HG03439 (cell line): ENCODE measurements around the gene SLC6A3.

Source experiments
- ATAC-seq: cut with Tn5 transposase; IDR thresholded peaks from one replicate; pipeline ENCODE4 v1.9.1; 2021; ENCODE audit warnings: mild to moderate bottlenecking, moderate library complexity; ENCODE audit not compliant: unreplicated experiment

SLC6A3 gene

GRCh38 chr5:1409381-1410110, 35.7 kb downstream of the SLC6A3 start:
- no peak for ATAC-seq

DNA sequence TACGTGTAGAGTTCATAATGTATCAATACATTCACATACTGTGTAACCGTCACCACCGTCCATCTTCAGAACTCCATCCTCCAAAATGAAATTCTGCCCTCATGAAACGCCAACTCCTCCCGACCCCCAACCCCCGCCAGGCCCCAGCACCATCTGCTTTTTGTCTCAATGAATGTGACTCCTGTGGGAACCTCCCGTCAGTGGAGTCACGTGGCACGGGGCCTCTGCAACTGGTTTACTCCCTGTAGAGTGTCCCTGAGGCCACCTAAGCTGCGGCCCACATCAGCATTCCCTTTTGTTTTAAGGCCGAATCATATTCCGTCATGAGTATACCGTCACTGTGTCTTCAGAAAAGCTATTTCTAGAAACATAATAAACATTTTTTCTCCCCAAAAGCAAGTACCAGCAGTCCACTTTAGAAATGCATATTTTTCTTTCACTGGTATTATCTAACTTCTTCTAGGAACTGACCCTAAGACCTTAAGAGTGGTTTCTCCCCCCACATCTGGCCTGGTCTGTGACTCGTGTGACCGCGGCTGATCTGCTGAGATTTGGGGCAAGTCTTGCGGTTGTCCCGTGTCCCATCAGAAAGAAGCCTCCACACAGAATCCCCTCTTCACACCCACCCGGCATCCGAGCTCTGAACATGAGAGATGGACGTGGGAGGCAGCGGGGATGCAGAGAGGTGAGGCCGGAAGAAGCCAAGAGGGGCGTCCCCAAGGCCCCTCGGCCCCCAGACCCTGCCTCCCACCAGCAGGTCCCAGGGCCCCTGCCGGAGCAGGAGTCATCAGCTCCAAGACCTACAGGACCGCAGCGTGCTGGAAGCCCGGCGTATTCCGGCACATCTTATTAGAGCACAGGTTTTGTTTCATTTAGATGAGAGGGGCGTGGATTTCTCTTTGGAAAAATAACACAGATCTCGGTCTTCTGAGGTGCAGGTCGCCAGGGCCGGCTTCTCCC, 38.3 kb downstream of the SLC6A3 start:
- no peak for ATAC-seq

DNA sequence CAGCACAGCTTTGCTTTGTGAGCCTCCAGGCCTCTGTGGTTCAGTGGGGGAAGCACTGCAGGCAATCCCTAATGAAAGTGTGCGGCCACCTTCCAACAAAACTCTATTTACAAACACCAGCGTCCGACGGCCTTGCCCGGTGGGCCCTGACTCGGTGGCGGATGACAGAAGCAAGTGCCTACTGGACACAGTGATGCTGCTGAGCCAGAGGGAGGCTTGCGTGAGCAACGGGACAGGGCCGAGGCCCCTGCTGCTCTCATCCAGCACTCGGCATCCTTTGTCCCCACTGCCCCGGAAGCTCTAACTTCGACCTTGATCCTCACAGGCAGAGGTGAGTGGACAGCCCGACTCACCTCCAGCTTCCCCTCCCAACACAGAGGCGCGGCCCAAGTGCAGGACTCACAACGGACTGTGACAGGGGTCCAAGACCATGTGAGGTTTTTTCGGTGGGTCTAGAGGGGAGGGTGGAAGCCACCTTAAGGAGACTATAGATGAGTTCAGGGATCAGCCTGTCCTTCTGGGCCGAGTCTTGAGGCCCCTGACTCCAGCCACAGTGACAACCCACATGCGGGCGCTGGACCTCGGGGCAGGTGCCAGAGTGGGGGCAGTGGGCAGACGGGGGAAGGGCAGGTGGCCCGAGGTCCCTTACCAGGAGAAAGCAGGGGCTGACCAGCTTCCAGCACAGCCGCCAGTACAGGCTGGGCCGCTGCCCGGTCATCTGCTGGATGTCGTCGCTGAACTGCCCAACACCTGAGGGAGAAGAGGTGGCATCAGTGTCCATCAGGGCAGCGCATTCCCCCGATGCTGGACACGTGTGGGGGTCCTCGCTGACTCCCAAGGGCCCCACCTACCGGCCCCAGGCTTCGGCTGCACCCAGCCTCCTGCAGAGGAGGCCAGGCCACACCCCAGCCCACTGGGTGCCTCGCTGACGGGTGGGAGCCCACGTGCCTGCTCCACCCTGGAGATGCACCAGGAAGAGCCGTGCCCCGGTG, 39.4 kb downstream of the SLC6A3 start:
- no peak for ATAC-seq

GRCh38 chr5:1405121-1405520, 40.1 kb downstream of the SLC6A3 start:
- no peak for ATAC-seq

DNA sequence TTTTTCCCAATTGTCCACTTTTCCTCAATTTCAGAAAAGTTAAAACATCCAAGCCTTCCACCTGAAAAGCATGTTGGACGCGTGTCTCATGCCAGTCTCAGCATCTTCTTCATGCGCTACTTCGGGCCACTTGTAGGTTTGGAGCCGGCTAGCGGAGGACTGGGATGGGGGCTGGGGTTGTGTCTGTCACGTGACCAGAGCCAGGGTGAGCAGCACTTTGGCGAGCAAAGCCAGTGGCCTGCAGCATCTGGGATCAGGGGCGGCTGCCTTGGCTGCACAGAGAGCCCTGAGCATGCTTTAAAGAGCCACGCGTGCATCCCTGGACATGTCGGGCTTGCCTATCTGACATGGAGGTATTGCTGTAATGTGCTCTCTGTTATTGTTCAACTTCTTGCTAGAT, 41.2 kb downstream of the SLC6A3 start:
- no peak for ATAC-seq

- ATAC-seq = no peak
Measured at GRCh38 chr5:1402611-1403255, 42.5 kb downstream of the SLC6A3 start.

GRCh38 chr5:1401536-1402138, 43.6 kb downstream of the SLC6A3 start:
- no peak for ATAC-seq

- no peak for ATAC-seq
Measured at GRCh38 chr5:1400936-1401335, 44.3 kb downstream of the SLC6A3 start.

DNA sequence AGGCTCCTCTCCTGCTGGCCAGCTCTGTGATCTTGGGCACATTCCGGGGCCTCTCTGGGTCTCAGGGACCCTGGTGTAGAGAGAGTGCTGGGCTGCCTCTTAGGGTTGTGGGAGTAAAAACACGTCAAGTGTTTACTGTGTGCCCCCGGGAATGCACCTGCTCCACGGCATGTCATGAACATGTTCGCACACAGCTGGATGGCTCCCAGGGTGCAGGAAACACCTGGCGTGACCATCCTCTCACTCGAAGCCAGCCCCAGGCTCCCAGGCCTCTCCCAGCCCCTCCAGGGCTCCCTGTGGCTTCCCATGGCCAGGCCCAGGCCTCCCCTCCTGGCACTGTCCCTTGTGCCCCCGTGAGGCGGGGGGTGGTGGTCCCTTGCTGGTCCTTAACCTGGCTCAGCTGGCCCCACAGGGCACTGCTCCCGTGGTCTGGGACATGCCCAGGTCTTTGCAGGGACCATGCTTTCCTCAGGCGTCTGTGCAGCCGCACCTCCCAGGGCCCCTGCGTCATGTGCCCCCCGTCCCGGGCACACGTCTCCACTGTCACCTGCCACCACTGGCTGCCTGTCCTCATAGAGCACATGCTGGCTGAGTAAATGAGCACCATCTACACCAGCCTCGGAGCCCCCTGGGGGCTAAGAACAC, 44.9 kb downstream of the SLC6A3 start:
- ATAC-seq = no peak

DNA sequence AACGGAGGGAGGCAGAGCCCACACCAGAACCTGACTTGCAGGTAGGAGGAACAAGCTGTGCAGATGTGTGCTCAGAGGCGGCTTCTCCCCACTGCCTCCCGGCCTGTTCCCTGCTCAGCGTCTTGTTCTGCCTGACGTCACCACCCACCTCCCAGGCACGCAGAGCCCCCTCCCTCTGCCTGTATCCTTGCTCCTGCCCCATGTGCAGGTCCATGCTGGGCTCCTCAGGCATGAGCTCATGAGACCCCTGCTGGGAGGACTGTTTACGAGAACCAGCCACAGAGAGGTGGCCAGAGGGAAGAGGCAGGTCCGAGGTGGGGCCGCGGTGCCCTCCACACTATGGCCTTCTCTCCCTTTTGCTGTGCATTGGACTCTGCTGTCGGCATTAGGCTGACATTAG, 45.5 kb downstream of the SLC6A3 start:
- ATAC-seq = no peak

- no peak for ATAC-seq
Measured at GRCh38 chr5:1396293-1396816, 48.9 kb downstream of the SLC6A3 start.

DNA sequence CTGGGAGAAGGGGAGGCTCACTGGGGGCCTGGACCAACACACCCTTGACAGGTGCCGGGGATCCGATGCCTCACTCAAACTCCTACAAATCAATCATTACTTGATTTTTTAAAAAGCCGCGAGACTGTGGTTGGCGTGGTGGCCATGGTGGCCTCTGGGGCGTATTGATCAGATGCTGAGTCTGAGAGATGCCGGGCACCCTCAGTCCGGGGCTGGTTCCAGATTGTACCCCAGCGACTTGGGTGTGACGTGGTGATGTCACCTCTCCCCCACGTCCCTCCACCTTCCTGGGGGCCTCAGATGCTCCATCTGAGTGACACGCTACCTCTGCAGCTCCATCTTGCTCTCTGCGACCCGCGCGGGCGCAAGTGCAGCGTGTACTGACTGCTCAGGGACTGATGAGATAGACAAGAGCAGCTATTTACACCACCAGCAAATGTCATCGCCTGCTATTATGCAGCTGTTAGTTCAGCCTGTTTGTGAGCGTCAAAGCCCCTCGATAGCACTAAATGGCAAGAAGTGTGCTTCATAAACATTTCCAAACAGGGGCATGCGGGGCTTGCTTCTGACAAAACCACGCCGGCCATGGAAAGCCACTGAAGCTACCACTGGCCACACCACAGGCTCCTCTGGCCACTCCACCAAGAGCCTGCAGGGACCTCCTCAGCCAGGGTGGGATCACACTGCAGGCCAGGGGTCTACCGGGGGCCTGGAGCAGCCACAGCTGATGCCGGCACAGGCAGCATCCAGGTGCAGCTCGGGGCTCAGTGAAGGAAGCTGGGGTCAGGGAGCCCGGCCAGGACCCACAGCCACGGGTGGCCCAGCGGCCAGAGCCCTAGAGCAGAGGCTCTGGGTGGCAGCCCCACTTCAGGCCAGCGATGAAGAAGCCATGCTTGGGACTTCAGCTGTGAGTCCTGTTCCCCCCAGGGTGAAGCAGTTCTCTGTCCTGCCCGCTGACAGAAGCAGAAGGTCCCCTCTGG, 50.1 kb downstream of the SLC6A3 start:
- no peak for ATAC-seq

- ATAC-seq = no peak
Measured at GRCh38 chr5:1393571-1394501, 51.4 kb downstream of the SLC6A3 start.

DNA sequence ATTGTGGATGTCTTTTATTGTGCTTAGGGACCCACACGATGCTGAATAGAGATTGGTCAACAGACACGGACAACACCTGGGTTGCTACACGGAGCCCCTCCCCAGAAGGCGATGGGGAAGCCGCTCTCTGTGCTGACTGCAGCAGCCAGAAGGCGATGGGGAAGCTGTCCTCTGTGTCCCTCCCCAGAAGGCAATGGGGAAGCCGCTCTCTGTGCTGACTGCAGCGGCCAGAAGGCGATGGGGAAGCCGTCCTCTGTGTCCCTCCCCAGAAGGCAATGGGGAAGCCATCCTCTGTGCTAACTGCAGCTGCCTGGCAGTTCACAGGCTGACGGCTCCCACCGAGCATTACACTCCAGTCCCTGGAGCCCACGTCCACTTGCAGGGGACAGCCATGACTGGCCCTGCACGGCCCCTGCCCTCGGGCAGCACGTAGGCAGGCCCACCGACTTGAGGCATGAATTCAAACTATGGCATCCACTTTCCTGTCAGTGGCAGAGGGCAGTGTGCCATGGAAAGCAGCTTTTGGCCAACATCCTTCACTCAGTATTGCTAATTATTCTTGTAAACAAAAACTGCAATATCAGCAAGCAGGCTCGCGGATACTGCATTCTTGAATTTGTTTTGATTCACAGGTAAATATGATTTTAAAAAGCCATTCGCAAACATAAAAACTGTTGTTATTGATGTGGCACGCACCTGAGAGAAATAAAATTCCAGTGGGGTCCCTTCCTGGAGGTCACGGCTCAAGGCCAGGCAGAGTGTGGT, 52.3 kb downstream of the SLC6A3 start:
- ATAC-seq = no peak

GRCh38 chr5:1392261-1392660, 53.0 kb downstream of the SLC6A3 start:
- no peak for ATAC-seq

DNA sequence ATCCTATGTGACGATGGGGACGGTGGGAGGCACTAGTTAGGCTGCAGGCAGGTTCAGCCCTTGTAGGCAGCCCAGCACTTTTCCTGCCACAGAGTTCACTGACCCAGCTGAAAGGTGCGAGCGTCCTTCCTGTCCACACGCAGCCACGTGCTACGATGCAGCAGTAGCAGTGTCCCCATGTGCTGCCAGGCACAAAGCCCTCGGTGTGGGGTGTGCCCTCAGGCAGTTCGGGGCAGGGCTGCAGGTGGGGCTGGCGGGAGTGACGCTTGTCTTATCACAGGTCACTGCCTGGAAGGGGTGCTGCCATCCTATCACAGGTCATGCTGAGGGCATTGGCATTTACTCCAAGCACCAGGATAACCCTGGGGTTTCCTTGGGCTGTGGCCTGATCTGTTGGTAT, 53.5 kb downstream of the SLC6A3 start:
- ATAC-seq = no peak
